Myometrial cell (primary cell): ENCODE measurements around the gene ZNF808. TPM values are rescaled to one million over a fixed set of nuclear protein-coding genes. Genes with fewer than 3 reads are reported as not detected.

Experiments used
- total RNA-seq: library from RNA; depleted of rRNA; stranded (reverse); fragments of >200 nt; gene quantifications from 2 replicates; pipeline ENCODE4 v1.2.3, GENCODE V29; 2015

Gene ZNF808
- total RNA-seq = 2.3 and 6.6 TPM in 2 replicates

GRCh38 chr19:52527134-52527955 lies at the start of gene ZNF808:
TSS of gene ZNF808 (plus strand) at chr19:52527668. CDS start at chr19:52543285, 15,617 bp downstream.

GRCh38 chr19:52570000-52570861 lies 42.8 kb downstream of the ZNF808 start, which contains the start of gene ZNF701:
TSS of gene ZNF701 (plus strand) at chr19:52570287. CDS start at chr19:52574148, 3,861 bp downstream.

Other genes starting within 250 kb of the ZNF808 start
- 2.1 and 2.6 TPM in 2 replicates for gene ZNF480, start 230.5 kb upstream of the ZNF808 start, total RNA-seq
- gene ZNF610, start 191.4 kb upstream of the ZNF808 start, total RNA-seq = 1.2 and 2.9 TPM in 2 replicates
- 18.7 and 23.0 TPM in 2 replicates for gene ZNF880, start 157.7 kb upstream of the ZNF808 start, total RNA-seq
- gene ZNF528, start 129.8 kb upstream of the ZNF808 start, total RNA-seq = 13.3 and 16.7 TPM in 2 replicates
- not detected in 2 replicates for gene ZNF534, start 98.5 kb upstream of the ZNF808 start, total RNA-seq
- 0.58 and 1.6 TPM in 2 replicates for gene ZNF578, start 74.1 kb upstream of the ZNF808 start, total RNA-seq
- gene ZNF701, start 42.6 kb downstream of the ZNF808 start, total RNA-seq = 3.2 and 7.1 TPM in 2 replicates
- 14.1 and 14.4 TPM in 2 replicates for gene ZNF83, start 110.7 kb downstream of the ZNF808 start, total RNA-seq
- gene ZNF611, start 207.4 kb downstream of the ZNF808 start, total RNA-seq = 5.0 and 5.8 TPM in 2 replicates